ENCODE results near the gene TTLL1.
"Not testable (repeated sequence)": the region's sequence is repeated elsewhere in the genome, so short reads cannot be mapped to it uniquely, and the experiment has no call there.

TTLL1 gene

DNA sequence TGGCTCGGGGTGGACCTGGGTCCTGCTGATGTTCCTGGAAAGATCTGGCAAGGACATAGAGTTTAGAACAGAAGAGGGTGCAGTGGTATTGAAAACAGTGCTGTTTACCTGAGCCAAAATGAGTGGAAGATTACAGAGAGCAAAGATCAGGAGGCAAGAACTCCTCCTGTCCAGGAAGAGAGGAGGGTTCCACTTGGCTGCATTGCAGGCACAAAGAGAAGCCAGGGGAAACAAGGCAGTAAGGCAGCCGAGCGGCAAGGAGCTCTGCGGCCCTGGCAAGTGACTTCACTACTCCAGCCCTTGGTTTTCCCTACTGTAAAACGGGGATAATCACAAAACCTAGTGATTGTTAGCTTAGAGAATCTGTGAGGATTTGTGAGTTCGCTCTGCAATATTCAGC lies 70.6 kb downstream of the TTLL1 start:
- H3K4me3 ChIP-seq (ENCODE audit: low read depth, low read length): no peak overlapping the region
- POLR2A ChIA-PET: no interaction called here
- CTCF ChIA-PET: no interaction called here

DNA sequence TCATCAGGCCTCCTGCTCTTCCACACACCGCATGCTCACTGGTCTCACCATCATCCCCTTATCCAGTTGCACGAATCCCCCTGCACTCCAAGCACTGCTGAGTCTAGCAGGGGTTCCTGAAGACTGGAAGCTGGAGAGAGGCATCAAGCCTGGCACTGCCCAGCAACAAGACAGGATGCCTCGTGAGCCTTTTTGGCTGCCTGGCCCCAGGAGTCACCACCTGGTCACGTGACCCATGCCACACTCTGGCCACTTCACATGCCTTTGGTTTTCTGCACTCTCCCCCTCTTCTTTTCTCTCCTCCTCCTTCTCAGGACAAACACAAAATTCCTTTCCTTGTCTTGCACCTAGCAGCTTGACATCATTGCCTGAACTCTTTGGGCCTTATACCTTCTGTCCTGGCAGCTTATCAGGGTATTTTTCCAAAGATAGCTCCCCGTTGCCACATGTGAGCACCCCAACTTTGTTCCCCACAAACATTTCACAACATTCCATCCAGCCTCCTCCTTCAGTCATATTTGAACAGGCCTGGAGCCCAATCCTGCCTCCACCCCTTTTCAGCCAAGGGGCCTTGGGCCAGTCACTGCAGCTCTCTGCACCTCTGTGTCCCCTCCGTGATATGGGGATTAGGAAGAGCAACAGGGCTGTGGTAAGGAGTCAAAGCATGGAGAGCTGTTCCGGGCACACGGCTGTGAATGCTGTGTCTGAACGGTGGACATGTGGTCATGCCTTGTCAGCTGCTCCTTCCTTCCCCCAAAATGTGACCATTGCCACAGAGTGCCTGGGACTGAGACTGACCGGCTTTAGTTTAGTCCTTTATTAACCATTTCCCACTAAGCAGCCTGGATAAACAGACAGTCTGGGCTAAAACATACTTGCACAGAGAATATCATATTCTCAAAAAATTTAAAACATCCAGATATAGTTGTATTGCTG lies 71.4 kb downstream of the TTLL1 start:
- DNase-seq (ENCODE audit: low read depth, low spot score): no peak
- ChIA-PET POLR2A (no interaction called here), CTCF (interaction anchor here (1.0 kb wide), 1 partner anchor 15 kb away, joined by 4 read pairs; no protein-coding TSS in a partner anchor)
- TF ChIP-seq, protein P1, sequence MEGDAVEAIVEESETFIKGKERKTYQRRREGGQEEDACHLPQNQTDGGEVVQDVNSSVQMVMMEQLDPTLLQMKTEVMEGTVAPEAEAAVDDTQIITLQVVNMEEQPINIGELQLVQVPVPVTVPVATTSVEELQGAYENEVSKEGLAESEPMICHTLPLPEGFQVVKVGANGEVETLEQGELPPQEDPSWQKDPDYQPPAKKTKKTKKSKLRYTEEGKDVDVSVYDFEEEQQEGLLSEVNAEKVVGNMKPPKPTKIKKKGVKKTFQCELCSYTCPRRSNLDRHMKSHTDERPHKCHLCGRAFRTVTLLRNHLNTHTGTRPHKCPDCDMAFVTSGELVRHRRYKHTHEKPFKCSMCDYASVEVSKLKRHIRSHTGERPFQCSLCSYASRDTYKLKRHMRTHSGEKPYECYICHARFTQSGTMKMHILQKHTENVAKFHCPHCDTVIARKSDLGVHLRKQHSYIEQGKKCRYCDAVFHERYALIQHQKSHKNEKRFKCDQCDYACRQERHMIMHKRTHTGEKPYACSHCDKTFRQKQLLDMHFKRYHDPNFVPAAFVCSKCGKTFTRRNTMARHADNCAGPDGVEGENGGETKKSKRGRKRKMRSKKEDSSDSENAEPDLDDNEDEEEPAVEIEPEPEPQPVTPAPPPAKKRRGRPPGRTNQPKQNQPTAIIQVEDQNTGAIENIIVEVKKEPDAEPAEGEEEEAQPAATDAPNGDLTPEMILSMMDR (IDR thresholded peaks at IDR 0.05; ENCODE audit: insufficient read depth, low read length, missing control alignments): no peak
- no peak overlapping the region for H3K4me3 ChIP-seq (ENCODE audit: low read depth, low read length)

More for the DNA sequence above, 70.6 kb downstream of the TTLL1 start:
- no peak for DNase-seq (ENCODE audit: low read depth, low spot score)
- TF ChIP-seq, protein P1 (IDR thresholded peaks at IDR 0.05; ENCODE audit: insufficient read depth, low read length, missing control alignments): no peak

DNA sequence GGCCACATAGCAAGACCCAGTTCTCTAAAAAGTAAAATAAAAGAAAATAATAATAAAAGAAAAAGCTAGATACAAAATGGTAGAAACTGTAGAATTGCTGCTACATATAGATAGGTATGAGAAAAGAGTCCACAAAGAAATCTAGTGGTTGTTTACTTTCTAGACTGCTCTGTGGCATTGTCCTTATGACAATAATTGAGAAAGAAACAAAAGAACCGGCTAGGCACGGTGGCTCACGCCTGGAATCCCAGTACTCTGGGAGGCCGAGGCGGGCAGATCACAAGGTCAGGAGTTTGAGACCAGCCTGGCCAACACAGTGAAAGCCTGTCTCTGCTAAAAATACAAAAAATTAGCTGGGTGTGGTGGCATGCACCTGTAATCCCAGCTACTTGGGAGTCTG lies 73.0 kb downstream of the TTLL1 start:
- ChIA-PET CTCF (interaction anchor here (1.1 kb wide), 1 partner anchor 17 kb away, joined by 3 read pairs; no protein-coding TSS in a partner anchor), POLR2A (interaction anchor here (0.9 to 4.2 kb wide), 4 partner anchors 9 to 26 kb away, joined by 3 to 46 read pairs (median 4); no protein-coding TSS in a partner anchor)
- DNase-seq (ENCODE audit: low read depth, low spot score); H3K4me3 ChIP-seq (ENCODE audit: low read depth, low read length): not testable (repeated sequence)

DNA sequence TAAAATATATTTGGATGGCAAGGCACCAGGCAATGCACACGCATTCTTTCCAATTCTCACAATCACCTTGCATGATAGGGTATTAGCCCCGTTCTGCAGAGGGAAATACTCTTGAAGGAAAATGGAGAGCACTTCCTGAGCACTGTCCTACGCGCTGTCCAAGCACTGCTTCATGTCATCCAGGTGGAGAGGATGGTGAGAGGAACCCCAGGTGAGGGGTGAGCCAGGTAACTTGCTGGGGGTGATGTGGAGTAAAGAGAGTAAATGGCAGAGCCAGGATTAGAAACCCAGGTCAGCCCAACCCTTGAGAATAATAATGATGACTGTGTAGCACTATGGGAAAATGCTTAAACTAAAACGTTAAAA lies 73.5 kb downstream of the TTLL1 start:
- H3K4me3 ChIP-seq (ENCODE audit: low read depth, low read length): peak overlapping the region; percentile 61
- no peak for DNase-seq (ENCODE audit: low read depth, low spot score)
- POLR2A ChIA-PET: interaction anchor here (0.6 to 4.2 kb wide), 12 partner anchors 8 to 160 kb away, joined by 3 to 46 read pairs (median 4); no protein-coding TSS in a partner anchor
- CTCF ChIA-PET: interaction anchor here (1.1 kb wide), 1 partner anchor 18 kb away, joined by 3 read pairs; no protein-coding TSS in a partner anchor
- TF ChIP-seq, protein P1 (IDR thresholded peaks at IDR 0.05; ENCODE audit: insufficient read depth, low read length, missing control alignments): no peak

DNA sequence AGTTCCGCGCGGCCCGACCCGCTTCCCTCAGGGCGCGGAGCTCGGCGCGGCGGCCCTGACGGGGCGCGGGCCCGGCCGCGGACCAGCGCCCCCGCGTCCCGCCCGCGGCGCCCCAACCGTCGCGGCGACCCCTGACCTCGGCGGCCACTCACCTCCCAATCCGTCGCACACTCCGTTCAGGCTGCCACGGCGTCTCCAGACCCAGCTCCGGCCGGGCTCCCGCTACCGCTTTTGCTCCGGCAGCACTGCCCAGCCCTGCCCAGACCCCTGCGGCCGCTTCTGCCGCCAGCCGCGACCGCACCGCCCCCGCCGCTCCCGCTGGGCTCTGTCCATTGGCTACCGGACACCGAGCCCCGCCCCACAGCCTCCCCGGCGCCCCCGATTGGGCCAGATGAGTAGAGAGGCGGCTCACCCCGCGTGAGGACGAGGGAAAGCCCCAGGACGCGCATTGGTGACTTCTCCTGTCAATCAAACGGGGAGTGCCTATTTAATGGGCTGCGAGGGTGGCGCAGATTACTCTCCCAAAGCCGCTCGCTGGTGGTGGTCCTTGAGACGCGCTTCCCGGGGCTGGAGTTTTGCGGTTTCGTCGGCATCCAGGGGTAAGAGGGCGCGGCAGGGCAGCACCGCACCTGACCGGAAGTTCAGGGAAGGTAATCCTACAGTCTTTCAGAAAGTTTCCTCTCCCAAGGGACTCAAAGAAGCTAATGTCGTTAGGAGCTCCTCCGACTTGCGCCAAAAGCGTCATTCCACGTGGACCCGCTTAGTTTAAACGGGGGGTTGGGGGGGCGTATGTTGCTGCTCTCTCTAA lies 74.1 kb downstream of the TTLL1 start, which contains the start of gene PACSIN2:
TSS of gene PACSIN2 (minus strand) at position 281 of the 808 bp plus-strand sequence. CDS start 103,069 bp downstream, outside the sequence.
- CTCF ChIA-PET: interaction anchor here (0.8 to 3.1 kb wide), 4 partner anchors 8 to 24 kb away, joined by 3 to 15 read pairs (median 8); no protein-coding TSS in a partner anchor

More for the DNA sequence above, 74.1 kb downstream of the TTLL1 start, which contains the start of gene PACSIN2:
- POLR2A ChIA-PET: interaction anchor here (0.6 to 4.2 kb wide), 18 partner anchors 8 to 159 kb away, joined by 3 to 46 read pairs (median 4); no protein-coding TSS in a partner anchor
- H3K4me3 ChIP-seq (ENCODE audit: low read depth, low read length): peak within 1 kb of the TSS; percentile 83
- DNase-seq (ENCODE audit: low read depth, low spot score): peak; percentile 88
- TF ChIP-seq, protein P1 (IDR thresholded peaks at IDR 0.05; ENCODE audit: insufficient read depth, low read length, missing control alignments): no peak

Measured in AG04449 (cell line).